GM18868 (cell line): ENCODE data around the gene ACTG1.

Experiments
- ATAC-seq: cut with Tn5 transposase; IDR thresholded peaks from one replicate; pipeline ENCODE4 v1.9.1; 2021; ENCODE audit warnings: mild to moderate bottlenecking, moderate library complexity; ENCODE audit not compliant: unreplicated experiment

ACTG1 gene

GRCh38 chr17:81518113-81518784 is 5.7 kb upstream of the ACTG1 start:
- ATAC-seq = no peak

GRCh38 chr17:81517339-81518112 is 4.9 kb upstream of the ACTG1 start:
- ATAC-seq = peak; percentile 35

- no peak for ATAC-seq
Measured at GRCh38 chr17:81517009-81517338, 4.4 kb upstream of the ACTG1 start.

- no peak for ATAC-seq
Measured at GRCh38 chr17:81516439-81516838, 3.8 kb upstream of the ACTG1 start.

- ATAC-seq = no peak
Measured at GRCh38 chr17:81515530-81516041, 3.0 kb upstream of the ACTG1 start.

- ATAC-seq = peak; percentile 24
Measured at GRCh38 chr17:81514739-81515529, 2.3 kb upstream of the ACTG1 start.

- ATAC-seq = no peak
Measured at GRCh38 chr17:81514489-81514738, 1.8 kb upstream of the ACTG1 start.

GRCh38 chr17:81513753-81514488 is 1.3 kb upstream of the ACTG1 start:
- ATAC-seq = no peak

- ATAC-seq = no peak
Measured at GRCh38 chr17:81513372-81513752, 763 bp upstream of the ACTG1 start.

GRCh38 chr17:81511804-81512561 is 616 bp downstream of the ACTG1 start:
- ATAC-seq = peak; percentile 0

GRCh38 chr17:81511554-81511803 is 1.1 kb downstream of the ACTG1 start:
- ATAC-seq = no peak

- no peak for ATAC-seq
Measured at GRCh38 chr17:81510785-81511553, 1.6 kb downstream of the ACTG1 start.

- no peak for ATAC-seq
Measured at GRCh38 chr17:81509972-81510784, 2.4 kb downstream of the ACTG1 start.

- no peak for ATAC-seq
Measured at GRCh38 chr17:81509207-81509971, 3.2 kb downstream of the ACTG1 start.

GRCh38 chr17:81508639-81509206 is 3.9 kb downstream of the ACTG1 start:
- ATAC-seq = no peak

GRCh38 chr17:81503619-81504018 is 9.0 kb downstream of the ACTG1 start:
- no peak for ATAC-seq

GRCh38 chr17:81502471-81503017 is 10.1 kb downstream of the ACTG1 start:
- no peak for ATAC-seq

- ATAC-seq = no peak
Measured at GRCh38 chr17:81500047-81500446, 12.6 kb downstream of the ACTG1 start.
